Right ventricle myocardium inferior (tissue), 1 donor: ENCODE data around the gene CRTC3. TPM values are rescaled to one million over a fixed set of nuclear protein-coding genes. Genes with fewer than 3 reads are reported as not detected.
"Not testable (repeated sequence)": the region's sequence is repeated elsewhere in the genome, so short reads cannot be mapped to it uniquely, and the experiment has no call there.

Experiments
- ATAC-seq: fragments of 200-7000 bp; cut with Tn5 transposase; one replicate; pipeline ENCODE4 v1.9.1; 2020; ENCODE audit warnings: mild to moderate bottlenecking, moderate library complexity
- DNase-seq: peaks from one replicate; pipeline ENCODE4 v3.0.0; 2021; ENCODE audit errors: missing footprints
- intact Hi-C: fragments of 100-400 bp; cut with DNase I; formaldehyde crosslinking; loops from one replicate; pipeline ENCODE4 v1.11.0; 2022
- long read RNA-seq: library from polyadenylated mRNA; unstranded; transcript quantifications from one replicate; pipeline ENCODE4 v2.0.0, GENCODE V29; 2021
- total RNA-seq: library from RNA; stranded (reverse); fragmentation: NEBNext Ultra II Directional; extraction: Animal tissue kit (Norgen Biotek cat#: 25700); gene quantifications from one replicate; pipeline ENCODE4 v1.2.1, GENCODE V29; 2021
- donor health status: DM: no; HTN: yes; CAD: no; lungs with severe emphysema.

The CRTC3 gene, protein sequence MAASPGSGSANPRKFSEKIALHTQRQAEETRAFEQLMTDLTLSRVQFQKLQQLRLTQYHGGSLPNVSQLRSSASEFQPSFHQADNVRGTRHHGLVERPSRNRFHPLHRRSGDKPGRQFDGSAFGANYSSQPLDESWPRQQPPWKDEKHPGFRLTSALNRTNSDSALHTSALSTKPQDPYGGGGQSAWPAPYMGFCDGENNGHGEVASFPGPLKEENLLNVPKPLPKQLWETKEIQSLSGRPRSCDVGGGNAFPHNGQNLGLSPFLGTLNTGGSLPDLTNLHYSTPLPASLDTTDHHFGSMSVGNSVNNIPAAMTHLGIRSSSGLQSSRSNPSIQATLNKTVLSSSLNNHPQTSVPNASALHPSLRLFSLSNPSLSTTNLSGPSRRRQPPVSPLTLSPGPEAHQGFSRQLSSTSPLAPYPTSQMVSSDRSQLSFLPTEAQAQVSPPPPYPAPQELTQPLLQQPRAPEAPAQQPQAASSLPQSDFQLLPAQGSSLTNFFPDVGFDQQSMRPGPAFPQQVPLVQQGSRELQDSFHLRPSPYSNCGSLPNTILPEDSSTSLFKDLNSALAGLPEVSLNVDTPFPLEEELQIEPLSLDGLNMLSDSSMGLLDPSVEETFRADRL
- 25.8 TPM for total RNA-seq
- long read RNA-seq, full-length matches to known transcripts: 7 of 17 reads
- long read RNA-seq, partial matches to known transcripts: 7 of 17 reads
- long read RNA-seq, other reads (novel, unspliced or antisense): 3 of 17 reads

DNA sequence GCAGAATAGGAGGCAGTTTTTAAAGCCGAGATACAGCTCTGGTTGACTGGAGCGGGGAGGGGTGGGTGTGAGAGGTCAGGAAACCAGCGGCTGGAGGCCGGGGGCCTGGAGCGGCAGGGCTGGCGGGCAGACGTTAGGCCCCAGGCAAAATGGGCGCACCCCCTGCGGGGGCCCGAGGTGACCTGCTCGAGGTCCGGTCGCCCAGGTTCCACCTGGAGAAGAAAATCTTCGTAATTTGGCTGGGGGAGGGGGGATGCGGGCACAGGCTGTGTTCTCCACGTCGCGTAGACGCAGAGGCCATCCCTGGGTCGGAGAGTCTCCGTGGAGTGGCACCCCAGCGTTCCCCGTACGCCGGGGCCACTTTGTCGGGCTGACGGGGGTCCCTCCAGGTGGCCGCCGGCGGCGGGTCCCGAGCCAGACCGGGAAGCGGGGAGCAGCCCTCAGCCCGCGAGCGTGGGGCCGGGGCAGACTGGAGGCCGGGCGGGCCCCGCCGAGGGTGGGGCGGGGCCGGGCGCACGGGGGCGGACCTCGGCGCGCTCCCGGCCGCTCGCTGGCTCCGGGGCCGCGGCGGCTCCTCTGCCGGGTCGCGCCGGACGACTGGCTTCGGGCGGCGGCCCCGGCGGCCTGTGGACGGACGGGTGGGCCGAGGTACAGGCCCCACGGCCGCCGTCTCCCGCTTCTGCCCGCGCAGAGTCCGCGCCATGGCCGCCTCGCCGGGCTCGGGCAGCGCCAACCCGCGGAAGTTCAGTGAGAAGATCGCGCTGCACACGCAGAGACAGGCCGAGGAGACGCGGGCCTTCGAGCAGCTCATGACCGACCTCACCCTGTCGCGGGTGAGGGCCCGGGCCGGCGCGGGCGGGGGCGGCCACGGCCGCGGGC, at the start of gene CRTC3:
Gene CRTC3 (plus strand): TSS at position 553 of the 879 bp plus-strand sequence. CDS start 149 bp downstream, at position 702.
- intact Hi-C loops: loop anchor here (2.0 to 5.0 kb wide), 2 partner anchors 31 to 68 kb away; no protein-coding TSS in a partner anchor
- peak; percentile 85 for DNase-seq
- ATAC-seq: peak; percentile 93

DNA sequence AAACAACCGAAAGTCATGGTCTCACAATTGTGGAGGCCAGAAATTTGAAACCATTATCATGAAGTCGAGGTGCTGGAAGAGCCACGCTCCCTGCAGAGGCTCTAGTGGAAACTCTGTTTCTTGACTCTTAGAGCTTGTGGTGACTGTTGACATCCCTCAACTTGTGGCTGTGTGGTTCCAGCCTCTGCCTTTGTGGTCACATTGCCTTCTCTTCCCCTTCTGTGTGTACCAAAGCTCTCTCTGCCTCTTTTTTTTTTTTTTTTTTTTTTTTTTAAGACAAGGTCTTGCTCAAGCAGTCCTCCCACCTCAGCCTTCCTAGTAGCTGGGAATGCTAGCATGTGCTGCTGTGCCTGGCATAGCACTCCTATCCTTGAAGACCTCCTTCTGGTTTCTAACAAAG, 48.7 kb upstream of the CRTC3 start:
- ATAC-seq (no peak), DNase-seq (no peak)
- intact Hi-C loops: no loop called here

DNA sequence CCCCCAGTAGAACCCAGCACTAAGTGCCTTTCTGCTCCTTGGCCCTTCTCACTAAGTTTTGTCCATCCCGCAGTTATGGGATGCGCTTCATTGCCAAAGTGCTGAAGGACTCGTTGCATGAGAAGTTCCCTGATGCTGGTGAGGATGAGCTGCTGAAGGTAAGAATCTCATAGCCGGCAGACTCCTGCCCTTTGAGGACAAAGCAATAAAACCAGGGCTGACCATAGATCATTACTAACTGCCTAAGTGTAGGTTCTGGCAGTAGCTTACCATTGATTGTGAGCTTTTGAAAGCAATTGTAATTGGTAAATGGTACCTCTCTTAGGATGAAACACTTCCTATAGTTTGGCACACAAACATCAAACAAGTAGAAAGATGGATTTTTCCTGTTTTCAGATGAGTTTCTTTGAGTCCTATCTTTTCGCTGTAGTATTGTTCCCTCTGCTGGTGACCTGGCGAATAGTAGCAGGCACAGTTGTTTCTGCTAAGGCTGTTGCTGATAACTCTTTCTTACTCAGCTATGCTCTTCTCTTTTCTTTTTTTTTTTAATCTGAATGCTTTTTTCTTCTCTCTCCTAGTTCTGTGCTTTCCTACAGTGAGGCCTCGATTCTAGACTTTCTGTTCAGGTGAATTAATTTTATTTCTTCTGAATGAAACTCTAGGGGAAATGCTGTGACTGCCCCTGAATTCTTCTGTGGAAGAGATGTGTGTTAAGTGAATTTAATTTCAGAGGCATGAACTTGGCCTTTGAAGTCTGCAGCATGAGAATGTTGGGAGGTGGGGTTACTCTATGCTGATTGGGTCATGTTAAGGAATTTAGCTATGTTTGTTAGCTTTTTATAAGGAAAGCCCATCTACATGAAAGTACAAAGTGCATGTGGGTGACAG, 47.4 kb upstream of the CRTC3 start:
- no peak for DNase-seq
- peak; percentile 54 for ATAC-seq
- intact Hi-C loops: loop anchor here (1.0 to 2.0 kb wide), 2 partner anchors 120 to 162 kb away; no protein-coding TSS in a partner anchor

DNA sequence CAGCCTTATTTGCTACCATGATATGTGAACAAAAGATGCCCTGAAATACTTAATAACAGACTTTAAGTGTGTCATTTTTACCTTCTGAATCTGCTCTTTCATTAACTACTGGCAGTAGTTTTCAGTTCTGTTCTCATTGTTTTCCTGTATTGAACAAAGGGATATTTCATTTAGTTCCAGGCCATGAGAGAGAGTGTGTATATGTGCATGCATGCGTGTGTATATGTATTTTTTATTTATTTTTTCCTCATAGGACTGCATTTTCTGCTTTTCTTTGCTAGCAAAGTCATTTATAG, 46.8 kb upstream of the CRTC3 start:
- intact Hi-C loops: loop anchor here (2.0 kb wide), 1 partner anchor 120 kb away; no protein-coding TSS in a partner anchor
- DNase-seq: no peak
- no peak for ATAC-seq

DNA sequence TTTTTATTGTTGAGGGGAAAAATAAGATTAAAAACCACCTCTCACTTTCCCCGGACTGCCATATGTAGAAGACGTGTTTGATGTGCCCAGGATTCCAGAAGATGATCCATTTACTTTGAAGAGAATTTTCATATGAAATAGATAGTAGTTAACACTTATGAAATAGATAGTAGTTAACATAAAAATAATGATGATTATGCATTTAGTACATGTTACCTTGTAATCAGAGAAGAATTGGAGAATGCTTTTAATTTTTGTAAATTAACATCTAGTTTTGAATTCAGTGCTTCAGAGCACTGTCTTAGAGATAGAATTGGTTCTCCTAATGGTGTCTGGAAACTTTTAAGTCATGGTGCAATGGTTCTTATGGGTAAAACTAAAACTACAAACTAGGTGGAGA, 46.1 kb upstream of the CRTC3 start:
- DNase-seq (no peak), ATAC-seq (no peak)
- intact Hi-C loops: loop anchor here (2.0 kb wide), 1 partner anchor 121 kb away; no protein-coding TSS in a partner anchor

DNA sequence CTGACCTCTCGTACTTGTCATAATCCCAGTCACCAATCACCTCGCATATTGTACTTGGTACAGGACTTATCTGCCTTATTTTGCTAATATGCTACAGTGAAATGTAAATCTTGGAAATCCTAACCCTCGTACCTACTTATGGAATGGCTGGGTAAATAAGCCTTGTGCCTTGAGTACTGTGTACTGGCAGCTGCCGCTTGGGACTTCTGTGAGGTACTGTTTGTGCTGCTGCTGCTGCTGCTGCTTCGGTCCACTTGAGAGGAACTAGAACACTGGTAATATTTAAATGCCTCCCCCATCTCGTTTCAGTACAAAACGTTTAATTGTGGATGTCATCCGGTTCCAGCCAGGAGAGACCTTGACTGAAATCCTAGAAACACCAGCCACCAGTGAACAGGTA, 42.5 kb upstream of the CRTC3 start:
- DNase-seq: no peak
- no peak for ATAC-seq
- intact Hi-C loops: no loop called here

DNA sequence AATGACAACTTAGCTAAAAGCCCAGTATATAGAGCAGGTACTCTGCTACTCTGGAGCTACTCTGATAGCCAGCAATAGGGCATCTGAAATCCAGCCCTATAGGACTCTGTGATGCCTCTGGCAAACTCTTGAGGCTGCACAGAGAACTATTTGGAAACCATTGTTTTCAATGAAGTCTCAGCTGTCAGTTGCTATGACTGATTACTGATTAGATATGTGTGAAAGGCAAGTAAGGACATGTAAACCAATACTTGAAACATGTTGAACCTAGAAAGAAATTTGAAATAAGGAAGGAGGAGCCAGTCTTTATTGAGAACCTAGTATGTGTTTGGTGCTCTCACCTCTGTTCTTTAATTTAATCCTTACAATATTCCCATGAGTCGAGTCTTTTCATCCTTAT, 40.2 kb upstream of the CRTC3 start:
- no peak for DNase-seq
- intact Hi-C loops: no loop called here
- ATAC-seq: no peak

DNA sequence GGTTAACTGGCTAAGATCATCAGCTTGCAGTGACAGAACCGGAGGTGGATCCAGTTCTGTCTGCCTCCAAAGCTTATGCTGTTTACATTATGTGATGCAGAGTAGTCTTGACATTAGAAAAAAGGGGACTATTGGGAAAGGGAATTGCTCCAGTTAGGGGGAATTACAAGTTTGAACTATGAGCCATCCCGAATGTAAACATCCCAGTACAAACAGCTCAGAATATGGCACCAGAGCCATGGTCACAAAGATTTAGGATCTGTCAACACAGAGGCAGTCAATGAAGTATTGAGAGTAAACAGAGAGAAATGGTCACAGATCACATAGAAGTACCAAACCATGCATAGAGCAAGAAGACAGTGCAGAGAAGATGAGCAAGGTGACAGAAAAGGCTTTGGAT, 39.8 kb upstream of the CRTC3 start:
- DNase-seq (no peak), ATAC-seq (no peak)
- intact Hi-C loops: no loop called here

DNA sequence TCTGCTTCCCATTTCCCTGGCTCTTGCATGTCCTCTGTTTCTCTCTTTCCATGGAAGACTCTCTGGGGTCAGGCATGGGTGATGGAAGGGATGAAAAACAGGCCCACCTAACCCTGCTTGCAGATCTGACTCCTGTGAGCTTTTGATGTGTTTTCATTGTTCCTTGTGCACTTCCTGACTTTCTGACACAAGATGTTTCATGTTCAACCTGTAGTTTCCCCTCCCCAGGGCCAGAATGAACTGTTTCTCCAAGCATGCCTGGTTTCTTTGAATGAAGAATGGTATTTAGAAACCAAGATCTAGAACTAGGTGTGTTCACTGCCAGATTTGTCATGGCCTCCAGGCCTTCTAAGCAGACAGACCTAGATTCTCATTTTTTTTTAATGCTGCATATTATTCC, 36.1 kb upstream of the CRTC3 start:
- intact Hi-C loops: no loop called here
- ATAC-seq: no peak

DNA sequence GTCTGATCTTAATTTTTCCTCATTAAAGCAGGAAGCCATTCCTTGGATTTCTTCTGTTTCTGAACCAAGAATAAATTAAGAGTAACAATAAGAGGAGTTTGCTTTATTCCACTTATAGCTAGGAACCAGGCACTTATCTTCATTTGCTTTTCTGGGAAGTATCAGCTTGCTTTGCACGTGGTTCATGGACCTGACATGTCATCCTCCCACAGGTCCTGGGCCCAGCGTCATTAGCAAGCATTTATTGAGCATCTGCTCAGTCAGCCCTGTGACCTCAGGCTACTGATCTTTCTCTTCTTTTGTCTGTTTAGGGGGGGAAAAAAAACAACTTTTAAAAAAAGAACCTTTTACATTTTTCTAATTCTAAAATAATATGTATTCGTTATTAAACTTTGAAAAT, 34.7 kb upstream of the CRTC3 start:
- DNase-seq: no peak
- intact Hi-C loops: no loop called here
- ATAC-seq: no peak

More for the DNA sequence above, 36.1 kb upstream of the CRTC3 start:
- no peak for DNase-seq

DNA sequence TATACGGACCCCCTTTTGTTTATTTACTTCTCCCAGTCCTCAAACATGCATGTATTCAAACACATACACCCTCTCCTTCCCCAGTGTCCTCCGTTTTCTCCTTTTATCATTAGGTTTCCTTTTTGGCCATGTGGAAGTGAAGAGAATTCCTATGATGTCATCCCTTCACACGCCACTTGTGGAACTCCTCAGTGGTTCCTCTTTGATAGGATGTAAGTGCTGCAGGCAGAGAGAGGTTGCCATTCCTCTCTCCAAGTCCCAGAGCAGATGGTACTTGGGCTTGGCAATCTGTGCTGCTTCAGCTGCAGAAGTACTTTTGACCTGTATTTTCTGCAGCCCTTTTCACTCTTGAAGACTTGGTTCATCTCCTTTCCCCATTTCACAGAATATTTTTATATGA, 32.9 kb upstream of the CRTC3 start:
- intact Hi-C loops: no loop called here
- ATAC-seq (peak; percentile 67), DNase-seq (no peak)

DNA sequence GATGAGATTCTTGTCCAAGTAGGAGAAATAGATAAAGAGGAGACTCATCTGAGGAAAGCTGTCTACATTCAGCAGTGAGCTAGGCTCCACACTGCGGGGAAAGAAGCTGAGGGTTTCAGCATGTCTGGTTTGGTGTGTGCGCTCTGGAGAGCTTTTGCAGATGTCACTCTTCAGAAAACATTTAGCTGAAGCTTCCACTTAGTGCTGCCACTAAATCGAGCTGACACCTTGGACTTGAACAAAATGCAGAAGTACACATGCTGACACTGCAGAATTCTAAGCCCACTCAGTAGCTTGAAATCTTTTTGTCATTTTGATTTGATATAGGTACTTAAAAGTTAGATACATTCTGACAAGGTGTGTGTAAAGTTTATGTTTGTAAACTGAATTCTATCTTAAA, 32.3 kb upstream of the CRTC3 start:
- intact Hi-C loops: no loop called here
- ATAC-seq (peak; percentile 54), DNase-seq (no peak)

DNA sequence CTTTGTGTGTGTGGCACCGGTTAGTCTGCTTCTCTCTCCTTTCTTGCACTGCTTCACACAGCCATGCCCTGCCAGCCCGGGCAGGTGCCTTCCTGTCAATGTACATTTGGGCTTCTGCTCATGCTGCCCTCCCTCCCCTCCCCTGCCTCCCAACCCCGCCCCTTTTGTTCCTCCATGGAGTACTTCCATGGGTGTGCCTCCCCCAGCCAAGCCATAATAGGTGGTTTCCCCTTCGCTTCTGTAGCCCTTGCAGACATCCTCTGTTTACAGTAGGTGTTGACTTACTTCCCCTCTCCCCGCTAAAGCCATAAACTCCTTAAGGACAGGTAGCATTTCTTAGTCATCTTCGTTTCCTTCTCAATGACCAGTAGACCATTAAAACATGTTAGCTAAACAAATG, 31.8 kb upstream of the CRTC3 start:
- intact Hi-C loops: no loop called here
- DNase-seq: no peak
- ATAC-seq: peak; percentile 37

DNA sequence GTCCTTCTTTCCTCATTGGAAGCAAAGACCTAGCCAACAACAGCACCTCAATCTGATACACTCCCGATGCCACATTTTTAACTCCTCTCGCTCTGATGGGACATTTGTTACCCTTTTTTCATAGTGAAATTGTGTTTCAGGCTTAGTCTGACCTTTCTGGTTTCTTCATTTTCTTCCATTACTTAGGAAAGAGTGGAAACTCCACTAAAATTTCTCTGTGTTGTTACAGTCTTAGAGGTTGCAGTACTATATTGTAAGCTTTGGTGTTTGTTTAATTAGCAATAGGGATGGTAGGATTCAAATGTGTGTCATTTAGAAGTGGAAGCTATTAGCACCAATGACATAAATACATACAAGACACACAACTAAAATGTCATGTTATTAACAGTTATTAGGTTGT, 29.6 kb upstream of the CRTC3 start:
- ATAC-seq (no peak), DNase-seq (no peak)
- intact Hi-C loops: no loop called here

DNA sequence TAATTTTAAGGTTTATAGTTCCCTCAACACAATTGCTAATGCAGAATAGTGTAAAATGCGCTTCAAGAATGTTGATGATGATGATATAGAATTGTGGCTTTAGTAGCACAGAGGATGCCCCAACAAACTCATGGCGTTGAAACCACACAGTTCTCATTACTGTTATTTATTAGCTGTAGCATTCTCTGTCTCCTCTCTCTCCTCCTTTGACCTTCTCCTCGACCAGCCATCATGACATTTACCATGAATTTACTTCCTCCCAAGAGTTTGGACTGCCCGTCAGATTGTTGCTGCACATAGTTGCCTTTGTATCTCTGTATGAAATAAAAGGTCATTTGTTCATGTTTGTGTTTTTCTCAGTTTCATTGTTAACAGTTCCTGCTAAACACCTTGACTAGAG, 27.8 kb upstream of the CRTC3 start:
- DNase-seq (no peak), ATAC-seq (no peak)
- intact Hi-C loops: no loop called here

DNA sequence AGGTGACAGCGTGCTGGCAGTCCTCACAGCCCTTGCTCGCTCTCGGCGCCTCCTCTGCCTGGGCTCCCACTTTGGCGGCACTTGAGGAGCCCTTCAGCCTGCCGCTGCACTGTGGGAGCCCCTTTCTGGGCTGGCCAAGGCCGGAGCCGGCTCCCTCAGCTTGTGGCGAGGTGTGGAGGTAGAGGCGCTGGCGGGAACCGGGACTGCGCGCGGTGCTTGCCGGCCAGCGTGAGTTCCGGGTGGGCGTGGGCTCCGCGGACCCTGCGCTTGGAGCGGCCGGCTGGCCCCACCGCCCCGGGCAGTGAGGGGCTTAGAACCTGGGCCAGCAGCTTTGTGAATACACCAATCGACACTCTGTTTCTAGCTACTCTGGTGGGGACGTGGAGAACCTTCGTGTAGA, 18.9 kb upstream of the CRTC3 start:
- ATAC-seq, DNase-seq, intact Hi-C loops: not testable (repeated sequence)

DNA sequence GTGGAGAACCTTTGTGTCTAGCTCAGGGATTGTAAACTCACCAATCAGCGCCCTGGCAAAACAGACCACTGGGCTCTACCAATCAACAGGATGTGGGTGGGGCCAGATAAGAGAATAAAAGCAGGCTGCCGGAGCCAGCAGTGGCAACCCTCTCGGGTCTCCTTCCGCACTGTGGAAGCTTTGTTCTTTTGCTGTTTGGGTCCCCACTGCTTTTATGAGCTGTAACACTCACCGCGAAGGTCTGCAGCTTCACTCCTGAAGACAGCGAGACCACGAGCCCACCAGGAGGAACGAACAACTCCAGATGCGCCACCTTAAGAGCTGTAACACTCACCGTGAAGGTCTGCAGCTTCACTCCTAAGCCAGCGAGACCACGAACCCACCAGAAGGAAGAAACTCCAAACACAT, 18.5 kb upstream of the CRTC3 start:
- ATAC-seq, DNase-seq, intact Hi-C loops: not testable (repeated sequence)

DNA sequence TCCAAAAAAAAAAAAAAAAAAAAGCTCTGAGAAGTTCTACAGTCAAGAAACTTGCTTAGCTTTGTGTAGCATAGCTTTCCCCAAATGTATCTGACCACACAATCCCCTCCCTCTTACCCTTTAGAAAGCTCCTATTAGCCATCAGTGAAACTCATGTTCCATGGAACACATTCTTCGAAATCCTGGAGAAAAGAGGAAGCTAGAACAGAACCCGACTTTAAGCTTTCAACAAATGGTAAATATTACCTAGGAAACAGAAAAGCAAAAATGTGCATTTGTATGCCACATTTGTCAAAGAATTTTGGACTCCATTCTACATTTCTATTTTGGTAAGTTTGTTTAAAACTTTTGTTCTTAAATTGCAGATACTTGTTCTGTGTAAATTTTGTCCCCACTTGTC, 17.4 kb upstream of the CRTC3 start:
- ATAC-seq (no peak), DNase-seq (no peak)
- intact Hi-C loops: no loop called here
